OCI-LY7 (cell line): ENCODE measurements around the gene SLC13A5. TPM values are rescaled to one million over a fixed set of nuclear protein-coding genes. Genes with fewer than 3 reads are reported as not detected.

Experiments
- Bru-seq: library from RNA; stranded (reverse); fragments of 400-500 nt; gene quantifications from one replicate; lab custom pipeline; 2021; lab: Mats Ljungman, UMichigan
- BruChase-seq, 2 experiments: library from RNA; stranded (reverse); fragments of 400-500 nt; gene quantifications; one replicate each; lab custom pipeline; 2021; lab: Mats Ljungman, UMichigan
- BruUV-seq: library from RNA; stranded (reverse); fragments of 400-500 nt; replicated peaks from 2 replicates; lab custom pipeline; 2021; lab: Mats Ljungman, UMichigan
- CTCF ChIA-PET: fragments of 300-600 bp; sonication (Branson Sonifier 250); formaldehyde crosslinking; loops from one replicate; lab custom pipeline; 2022; ENCODE audit warnings: antibody characterized with exemption; ENCODE audit not compliant: unreplicated experiment; lab: Charles Lee
- POLR2A ChIA-PET: fragments of 300-600 bp; sonication (Branson Sonifier 250); formaldehyde crosslinking; loops from one replicate; lab custom pipeline; 2022; ENCODE audit warnings: antibody characterized with exemption; lab: Charles Lee
- DNase-seq: peaks from one replicate; pipeline ENCODE4 v3.0.0-alpha.2; 2015; ENCODE audit warnings: low spot score
- H2AFZ ChIP-seq: fragments of 200-600 bp; sonication (generic), shearing (Covaris generic); 2 replicates; pipeline ENCODE4 v1.6.1; 2014; ENCODE audit warnings: mild to moderate bottlenecking, antibody characterized with exemption, low read length, moderate library complexity
- H3K27ac ChIP-seq: fragments of 200-600 bp; sonication (generic); 2 replicates; pipeline ENCODE4 v1.5.1; 2014; ENCODE audit warnings: mixed run types, low read depth, mild to moderate bottlenecking, moderate library complexity, low read length, inconsistent platforms; ENCODE audit not compliant: poor library complexity, severe bottlenecking
- H3K36me3 ChIP-seq: fragments of 200-600 bp; sonication (generic); 2 replicates; pipeline ENCODE4 v1.6.1; 2014; ENCODE audit warnings: mild to moderate bottlenecking, antibody characterized with exemption, low read length, moderate library complexity, mixed read lengths; ENCODE audit not compliant: insufficient read depth
- H3K4me1 ChIP-seq: fragments of 200-600 bp; sonication (generic); 2 replicates; pipeline ENCODE4 v1.5.1; 2014; ENCODE audit warnings: mild to moderate bottlenecking, low read length; ENCODE audit not compliant: insufficient read depth, poor library complexity, severe bottlenecking
- H3K4me2 ChIP-seq: fragments of 200-600 bp; sonication (generic); 2 replicates; pipeline ENCODE4 v1.6.1; 2014; ENCODE audit warnings: mild to moderate bottlenecking, low read length
- H3K4me3 ChIP-seq: fragments of 200-600 bp; sonication (generic); 2 replicates; pipeline ENCODE4 v1.5.1; 2014; ENCODE audit warnings: mild to moderate bottlenecking, low read depth, low read length; ENCODE audit not compliant: poor library complexity, severe bottlenecking
- H3K79me2 ChIP-seq: fragments of 200-600 bp; sonication (generic); 2 replicates; pipeline ENCODE4 v1.6.1; 2016; ENCODE audit warnings: low read depth, mild to moderate bottlenecking, low read length, moderate library complexity, mixed read lengths; ENCODE audit not compliant: insufficient read depth
- H3K9me2 ChIP-seq: fragments of 200-600 bp; sonication (generic); 2 replicates; pipeline ENCODE4 v1.6.1; 2016; ENCODE audit warnings: mild to moderate bottlenecking, low read length, mixed read lengths; ENCODE audit not compliant: insufficient read depth
- H3K9me3 ChIP-seq: fragments of 200-600 bp; sonication (generic); 2 replicates; pipeline ENCODE4 v1.6.1; 2014; ENCODE audit warnings: mild to moderate bottlenecking, mixed run types, low read length, mixed read lengths
- H4K20me1 ChIP-seq: fragments of 200-600 bp; sonication (generic); 2 replicates; pipeline ENCODE4 v1.6.1; 2014; ENCODE audit warnings: mild to moderate bottlenecking, antibody characterized with exemption, low read length, moderate library complexity, mixed read lengths; ENCODE audit not compliant: insufficient read depth
- CTCF ChIP-seq: fragments of 200-600 bp; sonication (generic); conservative IDR thresholded peaks from 2 replicates; pipeline ENCODE4 v1.5.1; 2014; ENCODE audit warnings: mild to moderate bottlenecking, antibody characterized with exemption, low read length, moderate library complexity, mixed read lengths
- EZH2phosphoT487 ChIP-seq: fragments of 200-600 bp; sonication (generic); IDR thresholded peaks from 2 replicates; pipeline ENCODE4 v1.6.1; 2018; ENCODE audit warnings: low read depth, borderline replicate concordance, mild to moderate bottlenecking, mixed run types, antibody characterized with exemption, low read length, moderate library complexity, mixed read lengths
- intact Hi-C: fragments of 100-400 bp; cut with micrococcal nuclease; formaldehyde crosslinking; loops from one replicate; pipeline ENCODE4 v1.10.0; 2022; ENCODE audit not compliant: unreplicated experiment
- long read RNA-seq: library from polyadenylated mRNA; stranded (forward); transcript quantifications from one replicate; pipeline ENCODE4 v2.0.0, GENCODE V29; 2022
- total RNA-seq, 2 experiments: library from RNA; depleted of rRNA in 1 of 2; stranded (reverse); fragments of >200 nt in 1 of 2; shearing (Covaris generic) in 1 of 2; gene quantifications; 2 replicates each; pipeline ENCODE4 v1.2.3, GENCODE V29; 2014 to 2022

Gene SLC13A5
- total RNA-seq (2014; rRNA removed; shearing (Covaris generic)) = not detected in 2 replicates
- total RNA-seq (2022) = not detected in 2 replicates
- Bru-seq, nascent RNA = percentile 8 among the genes with signal in this experiment
- BruChase-seq, experiment 1, labeled RNA remaining after a 6-hour chase = not detected
- BruChase-seq, experiment 2, labeled RNA remaining after a 2-hour chase = percentile 5 among the genes with signal in this experiment
- long read RNA-seq = 0 reads

GRCh38 chr17:6713130-6713917, at the start of gene SLC13A5:
SLC13A5 (minus strand) TSS chr17:6713369; CDS start chr17:6713333, 36 bp downstream.
- POLR2A ChIA-PET = no interaction called here
- Histone ChIP-seq H3K9me3 (no peaks in the 10 kb centered on the region), H2AFZ (no peak within 1 kb of the TSS), H3K4me2 (no peak within 1 kb of the TSS), H4K20me1 (no peaks in the 10 kb centered on the region), H3K9me2 (no peaks in the 10 kb centered on the region), H3K79me2 (no peaks in the 10 kb centered on the region), H3K27ac (no peak within 1 kb of the TSS), H3K36me3 (no peaks in the 10 kb centered on the region), H3K4me3 (no peak within 1 kb of the TSS), H3K4me1 (no peaks in the 10 kb centered on the region)
- no peak for DNase-seq
- BruUV-seq = no TSS peak
- TF ChIP-seq EZH2phosphoT487 (no peak), CTCF (no peak)
- intact Hi-C loops = no loop called here
- CTCF ChIA-PET = no interaction called here

GRCh38 chr17:6761779-6762178, 48.6 kb upstream of the SLC13A5 start:
- H3K9me3 ChIP-seq = no peaks in the 10 kb centered on the region
- intact Hi-C loops = no loop called here
- no peaks in the 10 kb centered on the region for H3K4me1 ChIP-seq
- H4K20me1 ChIP-seq = no peaks in the 10 kb centered on the region
- DNase-seq = no peak
- ChIA-PET CTCF (no interaction called here), POLR2A (no interaction called here)
- no TSS peak for BruUV-seq
- TF ChIP-seq CTCF (no peak), EZH2phosphoT487 (no peak)
- H3K79me2 ChIP-seq = no peaks in the 10 kb centered on the region
- no peak overlapping the region for H3K27ac ChIP-seq
- H3K9me2 ChIP-seq = no peaks in the 10 kb centered on the region
- no peak overlapping the region for H2AFZ ChIP-seq
- no peak overlapping the region for H3K4me2 ChIP-seq
- no peaks in the 10 kb centered on the region for H3K36me3 ChIP-seq
- H3K4me3 ChIP-seq = no peak overlapping the region

- CTCF ChIA-PET = no interaction called here
- BruUV-seq = no TSS peak
These were observed 44.6 kb upstream of the SLC13A5 start for GRCh38 chr17:6757747-6758146.

More at GRCh38 chr17:6757747-6758146, 44.6 kb upstream of the SLC13A5 start:
- Histone ChIP-seq H3K4me1 (peaks cover 8% of the 10 kb centered on the region), H3K27ac (no peak overlapping the region), H3K9me3 (no peaks in the 10 kb centered on the region), H2AFZ (no peak overlapping the region), H3K9me2 (no peaks in the 10 kb centered on the region), H3K36me3 (no peaks in the 10 kb centered on the region), H3K79me2 (no peaks in the 10 kb centered on the region), H3K4me3 (no peak overlapping the region), H4K20me1 (no peaks in the 10 kb centered on the region), H3K4me2 (no peak overlapping the region)
- DNase-seq = no peak
- intact Hi-C loops = no loop called here
- TF ChIP-seq EZH2phosphoT487 = no peak
- no peak for TF ChIP-seq CTCF
- POLR2A ChIA-PET = no interaction called here
